Osteocyte (in vitro differentiated cells): ENCODE measurements around the gene PPFIA2. TPM values are rescaled to one million over a fixed set of nuclear protein-coding genes. Genes with fewer than 3 reads are reported as not detected.

Experiments
- DNase-seq: peaks from one replicate; pipeline ENCODE4 v3.0.0; 2021; ENCODE audit warnings: mixed read lengths; ENCODE audit not compliant: unreplicated experiment; ENCODE audit errors: extremely low spot score
- H3K27ac Mint-ChIP-seq: one replicate; pipeline ENCODE4 v1.8.0; 2021; ENCODE audit warnings: mild to moderate bottlenecking, mixed read lengths; ENCODE audit not compliant: unreplicated experiment
- H3K27me3 Mint-ChIP-seq: one replicate; pipeline ENCODE4 v1.8.0; 2021; ENCODE audit warnings: mixed read lengths; ENCODE audit not compliant: unreplicated experiment
- H3K36me3 Mint-ChIP-seq: one replicate; pipeline ENCODE4 v1.8.0; 2021; ENCODE audit warnings: mixed read lengths; ENCODE audit not compliant: unreplicated experiment
- H3K4me1 Mint-ChIP-seq: one replicate; pipeline ENCODE4 v1.8.0; 2021; ENCODE audit warnings: mixed read lengths; ENCODE audit not compliant: unreplicated experiment
- H3K4me3 Mint-ChIP-seq: one replicate; pipeline ENCODE4 v1.8.0; 2021; ENCODE audit warnings: mild to moderate bottlenecking, moderate library complexity, mixed read lengths; ENCODE audit not compliant: unreplicated experiment
- H3K9me3 Mint-ChIP-seq: one replicate; pipeline ENCODE4 v1.8.0; 2021; ENCODE audit warnings: mixed read lengths; ENCODE audit not compliant: unreplicated experiment
- total RNA-seq: library from RNA; stranded (reverse); gene quantifications from 2 replicates; pipeline ENCODE4 v1.2.1, GENCODE V29; 2021
- TF ChIP-seq, protein P1 (sequence below): fragments of 200-600 bp; sonication (generic); IDR thresholded peaks from 2 replicates; pipeline ENCODE4 v1.5.0; 2021; ENCODE audit warnings: antibody characterized with exemption, mild to moderate bottlenecking, moderate library complexity

The PPFIA2 gene
- total RNA-seq, 1 donor from 2014 or later = 0.67 TPM

- DNase-seq = no peak
- Mint-ChIP-seq H3K4me1 (no peaks in the 10 kb centered on the region), H3K4me3 (no peak overlapping the region), H3K9me3 (no peaks in the 10 kb centered on the region), H3K27ac (no peak overlapping the region), H3K27me3 (peaks cover 7% of the 10 kb centered on the region), H3K36me3 (no peaks in the 10 kb centered on the region)
- TF ChIP-seq, protein P1, sequence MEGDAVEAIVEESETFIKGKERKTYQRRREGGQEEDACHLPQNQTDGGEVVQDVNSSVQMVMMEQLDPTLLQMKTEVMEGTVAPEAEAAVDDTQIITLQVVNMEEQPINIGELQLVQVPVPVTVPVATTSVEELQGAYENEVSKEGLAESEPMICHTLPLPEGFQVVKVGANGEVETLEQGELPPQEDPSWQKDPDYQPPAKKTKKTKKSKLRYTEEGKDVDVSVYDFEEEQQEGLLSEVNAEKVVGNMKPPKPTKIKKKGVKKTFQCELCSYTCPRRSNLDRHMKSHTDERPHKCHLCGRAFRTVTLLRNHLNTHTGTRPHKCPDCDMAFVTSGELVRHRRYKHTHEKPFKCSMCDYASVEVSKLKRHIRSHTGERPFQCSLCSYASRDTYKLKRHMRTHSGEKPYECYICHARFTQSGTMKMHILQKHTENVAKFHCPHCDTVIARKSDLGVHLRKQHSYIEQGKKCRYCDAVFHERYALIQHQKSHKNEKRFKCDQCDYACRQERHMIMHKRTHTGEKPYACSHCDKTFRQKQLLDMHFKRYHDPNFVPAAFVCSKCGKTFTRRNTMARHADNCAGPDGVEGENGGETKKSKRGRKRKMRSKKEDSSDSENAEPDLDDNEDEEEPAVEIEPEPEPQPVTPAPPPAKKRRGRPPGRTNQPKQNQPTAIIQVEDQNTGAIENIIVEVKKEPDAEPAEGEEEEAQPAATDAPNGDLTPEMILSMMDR = no peak
These were observed 294.0 kb downstream of the PPFIA2 start for GRCh38 chr12:81465191-81465590.

DNA sequence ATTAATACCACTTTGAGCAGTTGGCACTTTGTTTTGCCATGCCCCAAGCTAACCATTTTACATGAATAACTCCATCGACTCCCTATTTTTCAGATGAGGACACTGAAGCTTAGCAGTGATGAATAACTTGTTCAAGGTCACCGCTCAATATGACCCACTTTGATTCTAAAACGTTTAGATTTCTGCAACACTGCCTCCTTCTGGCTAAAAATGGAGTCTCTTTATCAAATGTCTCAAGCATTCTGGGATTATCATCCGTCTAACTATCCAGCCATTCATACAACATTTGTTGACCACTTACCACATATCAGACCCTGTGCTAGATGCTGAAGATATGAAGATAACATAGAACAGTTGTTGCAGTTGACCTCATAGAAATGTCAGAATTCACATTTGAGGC, 298.0 kb downstream of the PPFIA2 start:
- peaks cover 9% of the 10 kb centered on the region for H3K27me3 Mint-ChIP-seq
- TF ChIP-seq, protein P1 = no peak

DNA sequence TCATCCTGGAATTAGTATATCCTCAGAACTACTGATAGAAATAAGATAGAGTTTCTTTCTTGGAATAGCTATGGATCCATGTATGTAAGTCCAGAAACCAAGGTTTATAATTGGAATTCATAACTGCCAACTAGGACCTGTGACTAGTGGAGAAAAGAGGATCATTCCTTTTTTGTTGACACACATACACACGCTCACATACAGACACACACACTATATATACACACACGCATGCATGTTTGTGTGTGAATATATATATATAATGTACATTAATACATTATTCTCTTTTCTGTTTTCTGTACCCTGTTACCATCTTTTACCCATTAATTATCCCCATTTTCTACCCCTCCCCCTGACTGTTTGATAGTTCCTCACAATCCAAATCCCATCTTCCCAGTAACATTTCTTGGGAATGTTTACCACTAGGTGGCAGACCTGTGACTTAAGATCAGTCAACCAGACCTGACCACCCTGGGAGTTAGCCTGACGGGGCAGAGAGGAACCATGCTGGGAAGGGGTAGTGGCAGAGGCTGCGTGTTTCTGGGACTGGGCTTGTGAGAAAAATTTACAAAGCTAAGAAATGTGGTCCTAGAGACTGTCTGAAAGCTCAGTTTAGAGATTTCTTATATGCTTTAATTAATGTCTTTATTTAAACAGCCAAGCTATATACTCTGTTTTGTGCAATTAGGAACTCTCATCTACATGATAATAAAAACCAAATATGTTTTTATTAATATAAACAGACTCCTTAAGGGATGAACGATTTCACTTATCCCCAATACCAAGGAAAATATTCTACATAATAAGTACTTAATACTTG, 308.0 kb downstream of the PPFIA2 start:
- Mint-ChIP-seq H3K36me3 (no peaks in the 10 kb centered on the region), H3K4me3 (no peak overlapping the region)

More for the DNA sequence above, 298.0 kb downstream of the PPFIA2 start:
- Mint-ChIP-seq H3K27ac (no peak overlapping the region), H3K4me3 (no peak overlapping the region), H3K9me3 (no peaks in the 10 kb centered on the region), H3K36me3 (no peaks in the 10 kb centered on the region), H3K4me1 (no peaks in the 10 kb centered on the region)
- no peak for DNase-seq

GRCh38 chr12:81441629-81442028, 317.5 kb downstream of the PPFIA2 start:
- Mint-ChIP-seq H3K36me3 (no peaks in the 10 kb centered on the region), H3K4me1 (no peaks in the 10 kb centered on the region), H3K27me3 (no peaks in the 10 kb centered on the region), H3K27ac (no peak overlapping the region), H3K4me3 (no peak overlapping the region), H3K9me3 (no peaks in the 10 kb centered on the region)
- DNase-seq = no peak
- TF ChIP-seq, protein P1 = no peak

More for the DNA sequence above, 308.0 kb downstream of the PPFIA2 start:
- Mint-ChIP-seq H3K4me1 (no peaks in the 10 kb centered on the region), H3K27me3 (peaks cover 12% of the 10 kb centered on the region), H3K27ac (no peak overlapping the region), H3K9me3 (no peaks in the 10 kb centered on the region)
- DNase-seq = no peak
- TF ChIP-seq, protein P1 = peak; percentile 67

- Mint-ChIP-seq H3K4me3 (no peak overlapping the region), H3K36me3 (no peaks in the 10 kb centered on the region), H3K9me3 (no peaks in the 10 kb centered on the region), H3K4me1 (no peaks in the 10 kb centered on the region), H3K27me3 (no peaks in the 10 kb centered on the region), H3K27ac (no peak overlapping the region)
- no peak for DNase-seq
- TF ChIP-seq, protein P1 = no peak
These were observed 319.1 kb downstream of the PPFIA2 start for GRCh38 chr12:81440001-81440400.
